Ovary (tissue), 9 donors: Measurements from ENCODE around the gene EYA4. TPM values are rescaled to one million over a fixed set of nuclear protein-coding genes. Genes with fewer than 3 reads are reported as not detected.

Experiments
- DNase-seq, 5 donors: peaks; one replicate each; pipeline ENCODE4 v3.0.0-alpha.2; 2019 to 2020
- H3K27ac ChIP-seq, 2 donors: fragments of 200-600 bp; one replicate each; pipeline versions ENCODE4 v1.5.1 to v1.8.0; 2019 to 2022
- H3K27me3 ChIP-seq: fragments of 200-600 bp; one replicate; pipeline ENCODE4 v1.8.0; 2022
- H3K36me3 ChIP-seq: fragments of 200-600 bp; sonication (generic); one replicate; pipeline ENCODE4 v1.5.1; 2019
- H3K4me1 ChIP-seq: one replicate; pipeline ENCODE4 v1.8.1; 2013; ENCODE audit warnings: mild to moderate bottlenecking, moderate library complexity; ENCODE audit not compliant: insufficient read depth
- H3K4me3 ChIP-seq: fragments of 200-600 bp; sonication (generic); one replicate; pipeline ENCODE4 v1.5.1; 2017
- H3K9me3 ChIP-seq, 2 donors: fragments of 200-600 bp in 1 of 2; sonication (generic) in 1 of 2; one replicate each; pipeline versions ENCODE4 v1.5.1 to v1.8.1; 2013 to 2019; ENCODE audit warnings: mild to moderate bottlenecking in 1 of 2, moderate library complexity in 1 of 2
- EP300 ChIP-seq: sonication (generic); formaldehyde crosslinking; IDR thresholded peaks from one replicate; pipeline ENCODE4 v1.6.1; 2017; ENCODE audit warnings: antibody characterized with exemption
- POLR2A ChIP-seq: fragments of 450-650 bp; IDR thresholded peaks from one replicate; pipeline ENCODE4 v1.6.1; 2017; ENCODE audit warnings: antibody characterized with exemption, mild to moderate bottlenecking, moderate library complexity
- WGBS, 3 donors: extraction: QIAGEN DNeasy Blood & Tissue Kit in 1 of 3; methylation state at CpG; one replicate each; pipeline versions ENCODE4 v1.1.5 to v1.1.7; 2013 to 2017; 5-methylcytosine and 5-hydroxymethylcytosine counted together
- intact Hi-C, 4 donors: fragments of 100-400 bp; cut with DNase I; formaldehyde crosslinking; loops; one replicate each; pipeline versions ENCODE4 v1.11.0 to v1.15.1; 2022 to 2023
- polyA plus RNA-seq, 2 donors: library from polyadenylated mRNA; stranded (reverse); fragments of 200-250 nt in 1 of 2; fragments of 350-450 nt in 1 of 2; fragmentation: Illumina TruSeq in 1 of 2; extraction: RNeasy Lipid Tissue Mini Kit (QIAGEN cat#74804) in 1 of 2; gene quantifications; one replicate each; pipeline ENCODE4 v1.2.3, GENCODE V29; 2013 to 2014
- total RNA-seq, 7 donors: library from RNA; depleted of rRNA in 2 of 7; stranded (reverse); fragments of >200 nt in 2 of 7; fragmentation: NEBNext Ultra II Directional in 3 of 7; extraction: Animal tissue kit (Norgen Biotek cat#: 25700) in 3 of 7; gene quantifications; one replicate each; pipeline versions ENCODE4 v1.1.0 to v1.2.4, GENCODE V29; 2016 to 2023
- TF ChIP-seq, protein P1 (sequence below), 3 donors: fragments of 450-650 bp in 2 of 3; fragments of 200-600 bp in 1 of 3; IDR thresholded peaks; one replicate each; pipeline versions ENCODE4 v1.5.1 to v1.8.0; 2016 to 2022; ENCODE audit warnings: antibody characterized with exemption in 3 of 3, mild to moderate bottlenecking in 1 of 3
- donor health status: DM: no; HTN: no; CAD: no; lungs with moderate emphysema.
- donor health status: DM: no; HTN: no; CAD: no.
- donor health status: Bipolar disorder and iron deficiency.
- donor health status: DM: yes; HTN: yes; CAD: no.
- donor health status: DM: no; HTN: no; CAD: no.
- donor health status: DM: yes; HTN: yes; CAD: no.

Gene EYA4
- total and polyA plus RNA-seq, 9 donors = 0.08 to 17.8 (median 2.0) TPM

DNA sequence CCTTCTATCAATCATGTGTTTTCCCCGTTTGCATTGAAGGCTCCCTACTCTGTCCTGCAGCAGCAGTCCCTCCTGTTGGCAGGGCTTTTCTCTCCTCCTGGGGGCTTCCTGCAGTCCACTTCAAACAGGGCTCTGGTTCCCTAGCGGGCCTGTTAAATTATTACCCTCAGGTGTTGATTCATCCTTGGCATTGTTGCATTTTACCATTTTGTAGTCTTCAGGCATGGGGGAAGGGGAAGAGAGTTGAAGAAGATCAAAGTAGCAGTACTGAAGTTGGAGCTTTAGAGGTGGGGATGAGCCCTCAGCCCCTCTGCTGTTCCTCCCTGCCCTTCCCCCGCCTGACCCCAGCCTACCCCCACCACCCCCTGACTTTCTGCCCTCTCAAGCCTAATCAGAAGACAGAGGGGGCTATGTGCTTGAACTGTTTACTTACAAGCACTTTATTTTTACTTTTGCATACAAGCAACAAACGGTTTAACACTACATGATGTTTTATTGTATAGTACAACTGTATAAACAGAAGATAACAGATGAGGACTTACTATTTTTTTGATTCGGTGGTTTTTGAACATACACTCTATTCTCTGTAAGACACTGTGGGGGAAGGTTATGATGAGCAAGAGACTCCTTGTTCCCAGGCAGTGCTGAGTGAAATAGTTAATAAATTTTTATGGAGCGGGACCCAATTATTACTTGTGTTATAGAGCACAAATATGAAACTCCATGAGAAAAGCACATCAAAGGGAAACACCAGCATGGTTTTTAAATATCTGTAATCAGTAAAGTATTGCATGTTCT is 169.7 kb downstream of the EYA4 start:
- Histone ChIP-seq H3K36me3 (no peaks in the 10 kb centered on the region), H3K4me1 (no peaks in the 10 kb centered on the region), H3K9me3 (no peaks in the 10 kb centered on the region), H3K4me3 (no peak overlapping the region), H3K27me3 (no peaks in the 10 kb centered on the region), H3K27ac (no peak overlapping the region)
- 35 to 40% (median 35%) methylated on average over 6 of the region's 6 CpGs for WGBS, 3 donors
- intact Hi-C loops = no loop called here
- TF ChIP-seq, protein P1, sequence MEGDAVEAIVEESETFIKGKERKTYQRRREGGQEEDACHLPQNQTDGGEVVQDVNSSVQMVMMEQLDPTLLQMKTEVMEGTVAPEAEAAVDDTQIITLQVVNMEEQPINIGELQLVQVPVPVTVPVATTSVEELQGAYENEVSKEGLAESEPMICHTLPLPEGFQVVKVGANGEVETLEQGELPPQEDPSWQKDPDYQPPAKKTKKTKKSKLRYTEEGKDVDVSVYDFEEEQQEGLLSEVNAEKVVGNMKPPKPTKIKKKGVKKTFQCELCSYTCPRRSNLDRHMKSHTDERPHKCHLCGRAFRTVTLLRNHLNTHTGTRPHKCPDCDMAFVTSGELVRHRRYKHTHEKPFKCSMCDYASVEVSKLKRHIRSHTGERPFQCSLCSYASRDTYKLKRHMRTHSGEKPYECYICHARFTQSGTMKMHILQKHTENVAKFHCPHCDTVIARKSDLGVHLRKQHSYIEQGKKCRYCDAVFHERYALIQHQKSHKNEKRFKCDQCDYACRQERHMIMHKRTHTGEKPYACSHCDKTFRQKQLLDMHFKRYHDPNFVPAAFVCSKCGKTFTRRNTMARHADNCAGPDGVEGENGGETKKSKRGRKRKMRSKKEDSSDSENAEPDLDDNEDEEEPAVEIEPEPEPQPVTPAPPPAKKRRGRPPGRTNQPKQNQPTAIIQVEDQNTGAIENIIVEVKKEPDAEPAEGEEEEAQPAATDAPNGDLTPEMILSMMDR (IDR thresholded peaks at IDR 0.05) = no peak
- no peak for TF ChIP-seq EP300
- no peak for TF ChIP-seq POLR2A
- DNase-seq = no peak

DNA sequence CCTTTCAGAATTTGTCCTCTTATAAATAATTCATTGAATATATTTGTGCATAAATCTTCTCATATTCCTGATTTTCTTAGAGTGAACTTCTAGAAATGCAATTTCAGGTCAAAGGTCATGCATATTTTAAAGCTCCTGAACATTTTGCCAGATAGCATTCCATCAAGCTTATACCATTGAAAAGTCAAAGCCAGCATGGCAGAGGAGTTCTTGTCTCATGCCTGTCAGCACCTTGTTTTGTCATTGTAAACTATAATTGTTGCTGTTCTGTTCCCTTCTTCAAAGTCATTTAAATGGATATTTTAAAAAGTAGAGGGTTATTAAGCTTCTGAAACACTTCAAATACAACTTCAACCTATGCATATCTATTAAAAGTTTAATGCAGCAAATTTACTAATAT is 170.6 kb downstream of the EYA4 start:
- Histone ChIP-seq H3K4me1 (no peaks in the 10 kb centered on the region), H3K9me3 (no peaks in the 10 kb centered on the region), H3K27me3 (no peaks in the 10 kb centered on the region), H3K27ac (no peak overlapping the region), H3K36me3 (no peaks in the 10 kb centered on the region), H3K4me3 (no peak overlapping the region)
- TF ChIP-seq EP300 (no peak), POLR2A (no peak)
- TF ChIP-seq, protein P1 (IDR thresholded peaks at IDR 0.05) = no peak
- no peak for DNase-seq
- intact Hi-C loops = no loop called here

DNA sequence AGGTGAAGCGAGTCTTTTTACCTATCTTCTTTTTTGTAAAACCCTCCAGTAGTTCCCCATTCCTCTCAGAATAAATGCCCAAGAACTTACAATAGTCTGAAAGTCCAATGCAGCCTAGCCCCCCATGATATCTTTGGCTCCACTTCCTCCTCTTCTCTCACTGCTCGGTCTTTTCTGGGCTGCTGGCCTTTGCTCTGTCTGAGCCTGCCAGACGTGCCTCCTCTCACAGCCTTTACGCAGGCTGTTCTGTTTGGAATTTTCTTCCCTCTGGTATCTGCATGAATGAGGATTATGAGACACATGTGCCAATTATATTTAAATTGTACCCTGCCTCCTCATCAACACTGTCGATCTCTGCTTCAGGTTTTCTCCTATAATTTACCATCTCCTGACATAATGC is 174.1 kb downstream of the EYA4 start:
- no peaks in the 10 kb centered on the region for H3K27me3 ChIP-seq
- H3K36me3 ChIP-seq = no peaks in the 10 kb centered on the region
- no peaks in the 10 kb centered on the region for H3K9me3 ChIP-seq
- intact Hi-C loops = no loop called here
- no peaks in the 10 kb centered on the region for H3K4me1 ChIP-seq
- no peak for DNase-seq
- WGBS, 3 donors = 56 to 62% (median 61%) methylated on average over 5 of the region's 5 CpGs
- H3K4me3 ChIP-seq = no peak overlapping the region
- H3K27ac ChIP-seq = no peak overlapping the region
- TF ChIP-seq, protein P1 (IDR thresholded peaks at IDR 0.05) = no peak
- TF ChIP-seq POLR2A (no peak), EP300 (no peak)

DNA sequence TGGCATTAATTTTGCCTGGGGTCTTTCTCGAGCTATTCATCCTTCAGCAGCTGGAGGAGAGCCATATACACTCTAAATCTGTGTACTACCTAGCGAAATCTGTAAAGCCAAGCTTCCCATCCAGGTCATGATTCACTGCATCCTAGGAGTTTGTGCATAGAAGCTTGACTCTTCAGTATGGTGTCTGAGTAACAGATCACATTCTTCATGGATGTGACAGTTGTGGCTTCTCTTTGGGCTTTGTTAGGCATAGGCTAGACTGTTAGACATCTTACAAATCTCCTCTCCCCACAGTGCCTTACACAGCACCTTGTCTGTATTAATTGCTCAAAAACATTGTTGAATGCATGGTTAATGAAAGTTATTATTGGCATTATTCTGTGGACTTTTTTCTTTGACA is 177.0 kb downstream of the EYA4 start:
- Histone ChIP-seq H3K4me1 (no peaks in the 10 kb centered on the region), H3K36me3 (no peaks in the 10 kb centered on the region), H3K27me3 (no peaks in the 10 kb centered on the region), H3K27ac (no peak overlapping the region), H3K4me3 (no peak overlapping the region), H3K9me3 (no peaks in the 10 kb centered on the region)
- no peak for DNase-seq
- intact Hi-C loops = no loop called here
- TF ChIP-seq, protein P1 (IDR thresholded peaks at IDR 0.05) = no peak
- TF ChIP-seq POLR2A = no peak
- TF ChIP-seq EP300 = no peak
- 66 to 82% (median 79%) methylated on average over 2 of the region's 2 CpGs for WGBS, 3 donors
